H1 (cell line): ENCODE data around the gene HARS1. TPM values are rescaled to one million over a fixed set of nuclear protein-coding genes. Genes with fewer than 3 reads are reported as not detected.
A peak's percentile ranks its signal among the peaks of the same experiment; 100 is the strongest.
"Not testable (repeated sequence)": the region's sequence is repeated elsewhere in the genome, so short reads cannot be mapped to it uniquely, and the experiment has no call there.

Experiments used
- CTCF ChIA-PET: fragments of 300-600 bp; sonication (Branson Sonifier 250); formaldehyde crosslinking; loops from one replicate; lab custom pipeline; 2021; ENCODE audit not compliant: partially characterized antibody; lab: Charles Lee
- POLR2A ChIA-PET: fragments of 300-600 bp; sonication (Branson Sonifier 250); formaldehyde crosslinking; loops from one replicate; lab custom pipeline; 2021; ENCODE audit warnings: inconsistent platforms; ENCODE audit not compliant: partially characterized antibody; lab: Charles Lee
- DNase-seq, 2 experiments: peaks; one replicate each; pipeline versions ENCODE4 v3.0.0 to v3.0.0-alpha.2; 2010 to 2022; ENCODE audit warnings: low spot score in 2 of 2, low read depth in 1 of 2, mixed read lengths in 1 of 2
- FAIRE-seq: peaks from 2 replicates; lab custom pipeline; 2011; peaks lifted over from hg19 to GRCh38; lab: Jason Lieb, UNC
- H2AFZ ChIP-seq: 2 replicates; pipeline ENCODE4 v1.8.1; 2012; ENCODE audit warnings: low read length, inconsistent platforms
- H2AK5ac ChIP-seq: 2 replicates; pipeline ENCODE4 v1.6.1; 2013; ENCODE audit warnings: low read depth, low read length
- H2BK120ac ChIP-seq: replicated peaks from 2 replicates; pipeline ENCODE3; 2013; ENCODE audit warnings: low read depth, low read length, inconsistent platforms
- H2BK12ac ChIP-seq: 2 replicates; pipeline ENCODE4 v1.6.1; 2013; ENCODE audit warnings: low read depth, low read length
- H2BK15ac ChIP-seq: 2 replicates; pipeline ENCODE4 v1.6.1; 2013; ENCODE audit warnings: low read length
- H2BK20ac ChIP-seq: 2 replicates; pipeline ENCODE4 v1.6.1; 2013; ENCODE audit warnings: low read length
- H2BK5ac ChIP-seq: 2 replicates; pipeline ENCODE4 v1.6.1; 2013; ENCODE audit warnings: low read depth, low read length
- H3K14ac ChIP-seq: 2 replicates; pipeline ENCODE4 v1.6.1; 2013; ENCODE audit warnings: inconsistent platforms; ENCODE audit not compliant: insufficient read length
- H3K18ac ChIP-seq: 2 replicates; pipeline ENCODE4 v1.6.1; 2013; ENCODE audit warnings: low read length; ENCODE audit errors: extremely low read depth
- H3K23ac ChIP-seq: 2 replicates; pipeline ENCODE4 v1.6.1; 2013; ENCODE audit warnings: inconsistent platforms; ENCODE audit not compliant: insufficient read length
- H3K23me2 ChIP-seq: 2 replicates; pipeline ENCODE4 v1.6.1; 2013; ENCODE audit warnings: low read depth, low read length
- H3K27ac ChIP-seq: 2 replicates; pipeline ENCODE4 v1.6.1; 2011; ENCODE audit warnings: low read depth, low read length, inconsistent platforms
- H3K27me3 ChIP-seq, 4 experiments: replicated peaks in 1 of 4; 1 replicate in 1 of 4; 2 replicates in 3 of 4; pipeline versions ENCODE4 v1.6.1 to v1.8.1; 2011 to 2013; ENCODE audit warnings: low read length in 3 of 4, mild to moderate bottlenecking in 3 of 4, inconsistent platforms in 2 of 4, mixed read lengths in 2 of 4, moderate library complexity in 1 of 4; ENCODE audit not compliant: control insufficient read depth in 3 of 4, insufficient read depth in 3 of 4; ENCODE audit errors: extremely low read depth in 1 of 4
- H3K36me3 ChIP-seq, 4 experiments: 2 replicates each; pipeline versions ENCODE4 v1.6.1 to v1.8.1; 2011 to 2013; ENCODE audit warnings: mild to moderate bottlenecking in 4 of 4, low read length in 3 of 4, moderate library complexity in 2 of 4, control low read depth in 1 of 4, inconsistent platforms in 1 of 4; ENCODE audit not compliant: insufficient read depth in 4 of 4, control insufficient read depth in 2 of 4
- H3K4ac ChIP-seq: replicated peaks from 2 replicates; pipeline ENCODE3; 2013; ENCODE audit warnings: low read length, low read depth, mixed read lengths, inconsistent platforms; ENCODE audit not compliant: insufficient read length
- H3K4me1 ChIP-seq, 4 experiments: replicated peaks in 1 of 4; 1 replicate in 1 of 4; 2 replicates in 3 of 4; pipeline versions ENCODE4 v1.6.1 to v1.8.1; 2011 to 2013; ENCODE audit warnings: low read length in 3 of 4, inconsistent platforms in 2 of 4, mixed read lengths in 1 of 4; ENCODE audit not compliant: insufficient read depth in 4 of 4, control insufficient read depth in 3 of 4
- H3K4me2 ChIP-seq, 2 experiments: 2 replicates each; pipeline versions ENCODE4 v1.6.1 to v1.8.1; 2011 to 2013; ENCODE audit warnings: low read depth in 2 of 2, low read length in 2 of 2, control low read depth in 1 of 2, inconsistent platforms in 1 of 2, mild to moderate bottlenecking in 1 of 2; ENCODE audit not compliant: insufficient read depth in 1 of 2
- H3K4me3 ChIP-seq, 4 experiments: fragments of 200-600, 300-600 bp in 1 of 4; sonication (generic), shearing (Covaris generic), sonication (Bioruptor Twin) in 1 of 4; 2 replicates each; pipeline versions ENCODE4 v1.5.1 to v1.8.1; 2011 to 2016; ENCODE audit warnings: low read length in 4 of 4, low read depth in 3 of 4, control low read depth in 2 of 4, inconsistent platforms in 2 of 4, mild to moderate bottlenecking in 2 of 4, mixed read lengths in 1 of 4, moderate library complexity in 1 of 4; ENCODE audit not compliant: insufficient read depth in 2 of 4; ENCODE audit errors: extremely low read depth in 1 of 4
- H3K56ac ChIP-seq: replicated peaks from 2 replicates; pipeline ENCODE3; 2013; ENCODE audit warnings: low read depth, mild to moderate bottlenecking, mixed read lengths, low read length, inconsistent platforms; ENCODE audit not compliant: insufficient read length
- H3K79me1 ChIP-seq: 2 replicates; pipeline ENCODE4 v1.6.1; 2013; ENCODE audit warnings: low read depth, low read length, control low read depth
- H3K79me2 ChIP-seq, 2 experiments: 2 replicates each; pipeline versions ENCODE4 v1.6.1 to v1.8.1; 2012 to 2013; ENCODE audit warnings: low read length in 2 of 2, mild to moderate bottlenecking in 2 of 2, inconsistent platforms in 1 of 2; ENCODE audit not compliant: insufficient read depth in 2 of 2, control insufficient read depth in 1 of 2
- H3K9ac ChIP-seq, 4 experiments: replicated peaks in 1 of 4; 1 replicate in 1 of 4; 2 replicates in 3 of 4; pipeline versions ENCODE4 v1.6.1 to v1.8.1; 2011 to 2013; ENCODE audit warnings: low read depth in 3 of 4, low read length in 3 of 4, control low read depth in 2 of 4, mild to moderate bottlenecking in 2 of 4, moderate library complexity in 2 of 4, inconsistent platforms in 1 of 4; ENCODE audit errors: extremely low read depth in 1 of 4
- H3K9me3 ChIP-seq, 2 experiments: 2 replicates each; pipeline versions ENCODE4 v1.6.1 to v1.8.1; 2012 to 2013; ENCODE audit warnings: mild to moderate bottlenecking in 2 of 2, moderate library complexity in 2 of 2, control low read depth in 1 of 2, inconsistent platforms in 1 of 2, low read depth in 1 of 2, low read length in 1 of 2, mixed read lengths in 1 of 2; ENCODE audit not compliant: insufficient read depth in 2 of 2
- H4K20me1 ChIP-seq, 2 experiments: replicated peaks in 1 of 2; 2 replicates each; pipeline versions ENCODE3 to v1.8.1; 2011 to 2013; ENCODE audit warnings: inconsistent platforms in 2 of 2, low read length in 2 of 2, mild to moderate bottlenecking in 1 of 2; ENCODE audit not compliant: insufficient read depth in 2 of 2, control insufficient read depth in 1 of 2
- H4K5ac ChIP-seq: 2 replicates; pipeline ENCODE4 v1.6.1; 2013; ENCODE audit warnings: low read length, low read depth, mixed read lengths, inconsistent platforms; ENCODE audit not compliant: insufficient read length
- H4K8ac ChIP-seq: 2 replicates; pipeline ENCODE4 v1.8.0; 2013; ENCODE audit warnings: mild to moderate bottlenecking, moderate library complexity, low read length, inconsistent platforms; ENCODE audit not compliant: insufficient read depth; ENCODE audit errors: extremely low read depth
- H4K91ac ChIP-seq: replicated peaks from 2 replicates; pipeline ENCODE3; 2013; ENCODE audit warnings: low read length, mixed read lengths, inconsistent platforms; ENCODE audit not compliant: insufficient read length
- ASH2L ChIP-seq: fragments of 200-600, 300-600 bp; sonication (generic); IDR thresholded peaks from one replicate; pipeline ENCODE4 v1.7.1; 2017; ENCODE audit warnings: low read length
- CHD1 ChIP-seq: IDR thresholded peaks from 2 replicates; pipeline ENCODE4 v1.6.1; 2012; ENCODE audit warnings: low read depth, low read length, improper control_type of control experiment
- KDM5A ChIP-seq: fragments of 200-600 bp; IDR thresholded peaks from 2 replicates; pipeline ENCODE4 v1.7.1; 2012; ENCODE audit warnings: mild to moderate bottlenecking, low read length, inconsistent platforms, mixed read lengths
- RAD21 ChIP-seq, 2 experiments: IDR thresholded peaks in 1 of 2; conservative IDR thresholded peaks in 1 of 2; 2 replicates each; pipeline ENCODE4 v1.6.1; 2011; ENCODE audit warnings: low read depth in 2 of 2, low read length in 2 of 2, improper control_type of control experiment in 1 of 2, inconsistent platforms in 1 of 2, mild to moderate bottlenecking in 1 of 2, moderate library complexity in 1 of 2
- TCF12 ChIP-seq: IDR thresholded peaks from 2 replicates; pipeline ENCODE4 v1.6.1; 2011; ENCODE audit warnings: low read depth, mild to moderate bottlenecking, low read length
- TEAD4 ChIP-seq: IDR thresholded peaks from 2 replicates; pipeline ENCODE4 v1.6.1; 2012; ENCODE audit warnings: low read depth, low read length, inconsistent platforms, mixed read lengths
- WGBS, 2 experiments: shearing (Covaris generic) in 1 of 2; methylation state at CpG; one replicate each; pipeline versions ENCODE4 v1.1.6 to v1.1.7; 2013 to 2015; ENCODE audit warnings: low lambda C conversion rate in 2 of 2, mixed read lengths in 2 of 2, inconsistent platforms in 1 of 2, low coverage in 1 of 2, missing lambda C conversion rate in 1 of 2; ENCODE audit not compliant: insufficient replicate concordance in 2 of 2, insufficient coverage in 1 of 2, insufficient read length in 1 of 2; ENCODE audit errors: extremely low coverage in 1 of 2, missing lambda C conversion rate in 1 of 2; 5-methylcytosine and 5-hydroxymethylcytosine counted together
- polyA plus RNA-seq, 7 experiments: library from polyadenylated mRNA; depleted of rRNA in 3 of 7; stranded (reverse) in 5 of 7; unstranded in 2 of 7; fragments of >200 nt in 5 of 7; fragments of 200-250 nt in 2 of 7; gene quantifications; 1 replicate in 5 of 7; 2 replicates in 1 of 7; 4 replicates in 1 of 7; pipeline versions ENCODE4 v1.2.1 to v1.2.3, GENCODE V29; 2011 to 2013; ENCODE audit warnings: missing spikeins in 2 of 7, mixed read lengths in 2 of 7
- total RNA-seq: library from RNA; stranded (reverse); fragmentation: NEBNext Ultra II Directional; extraction: Animal tissue kit (Norgen Biotek cat#: 25700); gene quantifications from 2 replicates; pipeline ENCODE4 v1.2.1, GENCODE V29; 2021

Gene HARS1
- total and polyA plus RNA-seq, 2 of the 8 experiments (the other 6 are each of a cell fraction or from before 2014, with no cell fraction given), result 27.8 to 56.8 TPM

GRCh38 chr5:140671472-140672125 lies 19.6 kb downstream of the HARS1 start (continued):
- TF ChIP-seq TEAD4, result no peak
- no peak for TF ChIP-seq ASH2L
- TF ChIP-seq KDM5A, result no peak
- TF ChIP-seq RAD21 (IDR thresholded peaks at IDR 0.05 in 1 of 2, conservative IDR thresholded peaks at IDR 0.05 in 1 of 2; ENCODE audit: low read depth in 2 of 2, low read length in 2 of 2), result no peak
- TF ChIP-seq TCF12, result no peak
- TF ChIP-seq CHD1, result no peak

- Histone ChIP-seq H3K36me3 (peaks cover 11 to 52% (median 36%) of the 10 kb centered on the region in 4 experiments), H3K79me2 (peaks cover 0 to 10% of the 10 kb centered on the region in 2 experiments; a peak in 2 of 4 replicates)
- not testable (repeated sequence) for H3K14ac ChIP-seq, H3K4ac ChIP-seq, H2BK20ac ChIP-seq, H3K4me2 ChIP-seq, H3K4me1 ChIP-seq, H3K56ac ChIP-seq, H3K23me2 ChIP-seq, H2AFZ ChIP-seq, H2BK5ac ChIP-seq, H3K27ac ChIP-seq, H4K20me1 ChIP-seq, H3K18ac ChIP-seq, H2AK5ac ChIP-seq, H4K8ac ChIP-seq, H3K27me3 ChIP-seq, H3K9ac ChIP-seq, H4K91ac ChIP-seq, H2BK15ac ChIP-seq, H2BK12ac ChIP-seq, H3K4me3 ChIP-seq, FAIRE-seq, H3K79me1 ChIP-seq, H4K5ac ChIP-seq, H2BK120ac ChIP-seq, H3K9me3 ChIP-seq, H3K23ac ChIP-seq
- peak in 1 of 2 experiments; percentile 45 for DNase-seq
- ChIA-PET CTCF (interaction anchor here (1.1 to 1.2 kb wide), 2 partner anchors 9 to 946 kb away, joined by 3 to 4 read pairs; no protein-coding TSS in a partner anchor), POLR2A (interaction anchor here (1.0 to 9.8 kb wide), 6 partner anchors 18 to 37 kb away, joined by 3 to 85 read pairs (median 7); partner anchors contain the start of genes HARS1, HARS2, IK and NDUFA2)
- 89% methylated on average over 4 of the region's 4 CpGs; no CpG with 5 or more reads in 1 of the 2 experiments for WGBS, 2 experiments
Measured at GRCh38 chr5:140671035-140671434, 20.1 kb downstream of the HARS1 start.
